ENCODE results near the gene BCAR3. TPM values are rescaled to one million over a fixed set of nuclear protein-coding genes. Genes with fewer than 3 reads are reported as not detected.

Gene BCAR3
- 38.5 and 41.6 TPM in 2 replicates for total RNA-seq
- long read RNA-seq, transcript BCAR3-201 (12 exons, 3,171 nt), result major isoform, 6 of 35 reads
- long read RNA-seq, partial matches to known transcripts, result 23 of 35 reads
- long read RNA-seq, other reads (novel, unspliced or antisense), result 5 of 35 reads

DNA sequence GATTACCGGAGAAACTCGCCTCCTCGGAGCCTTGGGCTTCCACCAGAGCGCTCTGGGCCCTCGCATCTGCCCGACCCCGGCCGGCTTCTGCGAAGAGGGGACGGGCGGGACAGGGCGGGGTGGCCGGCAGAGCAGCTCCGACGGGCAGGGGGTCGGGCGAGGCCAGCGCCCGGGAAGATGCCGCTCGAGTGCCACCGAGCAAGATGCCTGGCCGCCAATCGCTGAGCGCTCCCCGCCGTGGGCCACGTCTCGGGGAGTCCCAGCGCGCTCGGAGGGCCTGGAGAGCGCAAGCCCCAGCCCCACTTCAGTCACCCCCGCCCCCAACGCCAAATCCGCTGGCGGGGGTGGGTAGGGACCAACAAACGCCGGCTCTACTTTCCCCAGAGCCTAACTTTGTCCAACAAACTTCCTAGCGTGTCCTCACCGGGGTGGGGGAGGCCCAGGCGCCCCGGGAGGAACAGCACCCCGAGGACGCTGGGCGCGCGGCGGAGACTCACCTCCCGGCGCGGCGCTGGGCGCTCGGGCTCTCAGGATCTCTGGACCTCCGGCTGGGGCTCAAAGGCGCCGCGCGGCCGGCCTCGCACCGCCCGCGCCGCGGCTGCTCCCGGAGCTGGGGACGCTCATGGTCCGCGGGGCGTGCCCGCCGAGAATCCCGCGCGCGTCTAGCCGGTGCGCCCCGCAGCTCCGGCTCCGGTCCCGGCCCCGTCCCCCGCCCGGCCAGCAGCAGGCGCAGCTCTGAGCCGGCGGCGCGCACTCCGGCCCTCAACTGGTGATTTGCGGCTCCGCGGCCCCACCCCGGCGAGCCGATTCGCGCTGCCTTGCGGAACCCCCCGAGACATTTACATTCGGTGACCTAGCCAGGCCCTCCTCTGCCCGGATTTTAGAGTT, at the start of gene BCAR3:
BCAR3 (minus strand) TSS at position 737 of the 888 bp plus-strand sequence. CDS start 6,907 bp downstream, outside the sequence.
- Mint-ChIP-seq H3K27ac (ENCODE audit: unreplicated experiment) (peak within 1 kb of the TSS; percentile 95), H3K36me3 (ENCODE audit: low read depth) (peaks cover 13% of the 10 kb centered on the region), H3K27me3 (ENCODE audit: low read depth) (no peaks in the 10 kb centered on the region), H3K9me3 (no peaks in the 10 kb centered on the region), H3K4me1 (peaks cover 53% of the 10 kb centered on the region), H3K4me3 (peak within 1 kb of the TSS; percentile 97)
- TF ChIP-seq, protein P1, sequence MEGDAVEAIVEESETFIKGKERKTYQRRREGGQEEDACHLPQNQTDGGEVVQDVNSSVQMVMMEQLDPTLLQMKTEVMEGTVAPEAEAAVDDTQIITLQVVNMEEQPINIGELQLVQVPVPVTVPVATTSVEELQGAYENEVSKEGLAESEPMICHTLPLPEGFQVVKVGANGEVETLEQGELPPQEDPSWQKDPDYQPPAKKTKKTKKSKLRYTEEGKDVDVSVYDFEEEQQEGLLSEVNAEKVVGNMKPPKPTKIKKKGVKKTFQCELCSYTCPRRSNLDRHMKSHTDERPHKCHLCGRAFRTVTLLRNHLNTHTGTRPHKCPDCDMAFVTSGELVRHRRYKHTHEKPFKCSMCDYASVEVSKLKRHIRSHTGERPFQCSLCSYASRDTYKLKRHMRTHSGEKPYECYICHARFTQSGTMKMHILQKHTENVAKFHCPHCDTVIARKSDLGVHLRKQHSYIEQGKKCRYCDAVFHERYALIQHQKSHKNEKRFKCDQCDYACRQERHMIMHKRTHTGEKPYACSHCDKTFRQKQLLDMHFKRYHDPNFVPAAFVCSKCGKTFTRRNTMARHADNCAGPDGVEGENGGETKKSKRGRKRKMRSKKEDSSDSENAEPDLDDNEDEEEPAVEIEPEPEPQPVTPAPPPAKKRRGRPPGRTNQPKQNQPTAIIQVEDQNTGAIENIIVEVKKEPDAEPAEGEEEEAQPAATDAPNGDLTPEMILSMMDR (conservative IDR thresholded peaks at IDR 0.05), result peak; percentile 39
- peak; percentile 60 for DNase-seq (ENCODE audit: low read depth, low spot score)

DNA sequence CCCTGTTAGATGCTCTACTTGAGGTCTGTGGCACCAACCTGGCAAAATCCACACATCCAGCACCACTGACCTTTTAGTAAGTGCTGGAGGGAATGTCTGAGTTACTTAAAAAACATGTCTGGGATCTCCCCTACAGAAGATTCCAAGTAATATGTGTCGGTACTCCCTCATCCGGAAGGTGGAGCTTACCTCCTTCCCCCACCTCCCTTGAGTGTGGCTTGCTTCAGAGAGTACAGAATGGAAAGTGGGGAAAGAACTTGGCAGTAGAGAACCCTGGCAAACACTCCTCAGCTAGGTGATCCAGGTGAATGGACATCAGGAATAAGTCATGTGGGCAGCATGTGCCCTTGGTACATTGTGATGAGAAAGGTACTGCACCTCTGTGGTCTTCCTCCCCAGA, 49.0 kb upstream of the BCAR3 start:
- peaks cover 77% of the 10 kb centered on the region for H3K4me1 Mint-ChIP-seq
- no peak for DNase-seq (ENCODE audit: low read depth, low spot score)
- H3K9me3 Mint-ChIP-seq, result no peaks in the 10 kb centered on the region
- no peaks in the 10 kb centered on the region for H3K36me3 Mint-ChIP-seq (ENCODE audit: low read depth)
- TF ChIP-seq, protein P1 (conservative IDR thresholded peaks at IDR 0.05), result no peak
- H3K27ac Mint-ChIP-seq (ENCODE audit: unreplicated experiment), result peak overlapping the region; percentile 46
- no peak overlapping the region for H3K4me3 Mint-ChIP-seq
- H3K27me3 Mint-ChIP-seq (ENCODE audit: low read depth), result no peaks in the 10 kb centered on the region

DNA sequence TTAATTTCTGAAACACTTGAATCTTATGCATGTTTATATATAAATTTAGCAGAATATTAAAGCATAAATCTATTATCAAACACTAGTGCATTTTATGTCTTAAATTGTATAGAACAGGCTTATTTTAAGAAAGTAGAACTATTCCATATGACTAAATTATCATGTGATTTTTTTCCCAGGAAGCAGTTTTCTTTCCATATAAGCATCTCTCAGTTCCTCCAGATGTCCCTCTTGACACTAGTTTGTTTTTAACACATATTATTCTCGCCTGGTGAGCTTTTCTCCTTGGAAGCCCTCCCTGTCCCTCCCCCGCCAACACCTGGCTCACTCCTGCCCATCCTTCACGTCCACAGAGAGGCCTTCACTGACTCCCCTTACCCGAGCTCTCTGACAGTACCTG, 48.3 kb upstream of the BCAR3 start:
- Mint-ChIP-seq H3K36me3 (ENCODE audit: low read depth) (no peaks in the 10 kb centered on the region), H3K9me3 (no peaks in the 10 kb centered on the region), H3K4me1 (peaks cover 82% of the 10 kb centered on the region), H3K27me3 (ENCODE audit: low read depth) (no peaks in the 10 kb centered on the region), H3K4me3 (no peak overlapping the region), H3K27ac (ENCODE audit: unreplicated experiment) (peak overlapping the region; percentile 32)
- TF ChIP-seq, protein P1 (conservative IDR thresholded peaks at IDR 0.05), result no peak
- no peak for DNase-seq (ENCODE audit: low read depth, low spot score)

DNA sequence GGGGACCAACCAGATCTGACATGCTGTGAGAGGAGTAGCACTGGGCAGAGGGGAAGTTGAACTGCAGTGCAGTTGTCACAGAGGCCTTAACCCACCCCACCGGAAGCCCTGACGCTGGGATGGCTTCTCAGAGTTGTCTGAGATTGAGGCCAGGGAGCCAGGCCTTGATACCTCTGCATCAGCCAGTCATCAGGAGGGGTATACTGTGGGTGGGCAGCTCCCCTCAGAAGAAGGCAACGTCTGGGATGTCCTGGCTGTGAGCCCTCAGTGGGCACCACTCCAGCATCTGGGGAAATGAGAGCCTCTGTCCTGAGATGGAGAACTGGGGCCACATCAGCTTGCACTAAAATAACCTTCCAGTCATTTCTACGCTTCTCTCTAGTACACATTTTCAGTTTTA, 47.9 kb upstream of the BCAR3 start:
- H3K27me3 Mint-ChIP-seq (ENCODE audit: low read depth), result no peaks in the 10 kb centered on the region
- no peak overlapping the region for H3K4me3 Mint-ChIP-seq

DNA sequence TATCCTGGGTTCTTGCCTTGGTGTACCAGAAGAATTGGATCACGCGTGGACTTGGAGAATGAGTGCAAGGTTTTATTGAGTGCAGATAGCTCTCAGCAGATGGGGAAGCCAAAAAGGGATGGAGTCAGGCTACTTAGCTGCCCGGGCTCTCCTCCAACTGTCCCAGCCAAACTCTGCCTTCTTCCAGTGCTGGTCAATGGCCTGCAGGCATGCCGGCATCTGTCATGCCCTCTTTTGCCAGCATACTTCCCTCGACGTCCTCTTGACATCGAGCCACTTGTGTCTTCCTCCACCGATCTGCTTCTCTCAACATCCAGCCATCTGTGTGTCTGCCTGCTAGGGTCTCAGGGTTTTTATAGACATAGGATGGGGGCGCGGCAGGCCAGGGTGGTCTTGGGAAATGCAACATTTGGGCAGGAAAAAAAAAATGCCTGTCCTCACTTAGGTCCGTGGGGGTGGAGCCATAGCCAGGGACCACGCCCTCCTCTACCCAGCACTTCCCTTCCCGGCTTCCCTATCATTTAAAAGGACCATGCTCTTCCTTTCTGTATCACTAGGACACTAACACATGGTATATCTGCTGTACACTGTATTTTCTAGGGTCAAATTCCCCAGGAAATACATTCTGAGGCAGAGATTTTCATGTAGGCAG, 47.0 kb upstream of the BCAR3 start:
- TF ChIP-seq, protein P1 (conservative IDR thresholded peaks at IDR 0.05), result no peak
- H3K36me3 Mint-ChIP-seq (ENCODE audit: low read depth), result no peaks in the 10 kb centered on the region
- DNase-seq (ENCODE audit: low read depth, low spot score), result no peak
- H3K4me1 Mint-ChIP-seq, result peaks cover 86% of the 10 kb centered on the region
- no peak overlapping the region for H3K27ac Mint-ChIP-seq (ENCODE audit: unreplicated experiment)
- no peak overlapping the region for H3K4me3 Mint-ChIP-seq
- no peaks in the 10 kb centered on the region for H3K9me3 Mint-ChIP-seq
- no peaks in the 10 kb centered on the region for H3K27me3 Mint-ChIP-seq (ENCODE audit: low read depth)

More for the DNA sequence above, 47.9 kb upstream of the BCAR3 start:
- H3K4me1 Mint-ChIP-seq, result peaks cover 84% of the 10 kb centered on the region
- H3K36me3 Mint-ChIP-seq (ENCODE audit: low read depth), result no peaks in the 10 kb centered on the region
- H3K27ac Mint-ChIP-seq (ENCODE audit: unreplicated experiment), result no peak overlapping the region
- DNase-seq (ENCODE audit: low read depth, low spot score), result no peak
- TF ChIP-seq, protein P1 (conservative IDR thresholded peaks at IDR 0.05), result no peak
- no peaks in the 10 kb centered on the region for H3K9me3 Mint-ChIP-seq

All from neural crest cell (in vitro differentiated cells).